ENCODE measurements around the gene PECR.

DNA sequence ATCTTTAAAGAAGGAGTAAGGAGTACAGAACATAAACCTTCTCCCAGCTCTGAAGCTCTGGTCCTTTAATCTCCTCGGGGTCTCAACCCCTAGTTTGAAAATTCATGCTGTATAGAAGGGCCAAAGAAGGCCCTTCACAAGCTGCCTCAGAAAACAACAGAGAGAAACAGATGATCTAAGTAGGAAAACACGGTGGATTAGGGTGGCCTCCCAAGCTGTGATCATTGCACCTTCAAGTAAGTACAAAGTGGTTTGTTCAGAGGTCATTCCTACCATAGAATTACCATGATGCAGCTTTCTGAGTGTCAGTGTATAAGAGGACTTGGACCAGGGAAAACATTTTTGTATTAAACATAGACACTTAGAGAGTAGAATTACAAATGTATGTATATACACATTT lies 11.0 kb upstream of the PECR start:
- TF ChIP-seq, protein P1, sequence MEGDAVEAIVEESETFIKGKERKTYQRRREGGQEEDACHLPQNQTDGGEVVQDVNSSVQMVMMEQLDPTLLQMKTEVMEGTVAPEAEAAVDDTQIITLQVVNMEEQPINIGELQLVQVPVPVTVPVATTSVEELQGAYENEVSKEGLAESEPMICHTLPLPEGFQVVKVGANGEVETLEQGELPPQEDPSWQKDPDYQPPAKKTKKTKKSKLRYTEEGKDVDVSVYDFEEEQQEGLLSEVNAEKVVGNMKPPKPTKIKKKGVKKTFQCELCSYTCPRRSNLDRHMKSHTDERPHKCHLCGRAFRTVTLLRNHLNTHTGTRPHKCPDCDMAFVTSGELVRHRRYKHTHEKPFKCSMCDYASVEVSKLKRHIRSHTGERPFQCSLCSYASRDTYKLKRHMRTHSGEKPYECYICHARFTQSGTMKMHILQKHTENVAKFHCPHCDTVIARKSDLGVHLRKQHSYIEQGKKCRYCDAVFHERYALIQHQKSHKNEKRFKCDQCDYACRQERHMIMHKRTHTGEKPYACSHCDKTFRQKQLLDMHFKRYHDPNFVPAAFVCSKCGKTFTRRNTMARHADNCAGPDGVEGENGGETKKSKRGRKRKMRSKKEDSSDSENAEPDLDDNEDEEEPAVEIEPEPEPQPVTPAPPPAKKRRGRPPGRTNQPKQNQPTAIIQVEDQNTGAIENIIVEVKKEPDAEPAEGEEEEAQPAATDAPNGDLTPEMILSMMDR (IDR thresholded peaks at IDR 0.05) = no peak
- TF ChIP-seq POLR2A (IDR thresholded peaks at IDR 0.05) = no peak
